ENCODE results near the gene TBCEL. TPM values are rescaled to one million over a fixed set of nuclear protein-coding genes. Genes with fewer than 3 reads are reported as not detected.

The TBCEL gene
- total RNA-seq, 1 experiment from 2014 or later, result 17.2 TPM

GRCh38 chr11:121086866-121087265 is 63.0 kb downstream of the TBCEL start:
- Mint-ChIP-seq H3K4me1 (ENCODE audit: insufficient read depth, unreplicated experiment) (peaks cover 5% of the 10 kb centered on the region), H3K4me3 (ENCODE audit: unreplicated experiment) (no peak overlapping the region), H3K27ac (ENCODE audit: low read depth, unreplicated experiment) (no peak overlapping the region), H3K9me3 (ENCODE audit: unreplicated experiment) (no peaks in the 10 kb centered on the region), H3K27me3 (ENCODE audit: insufficient read depth, unreplicated experiment) (no peaks in the 10 kb centered on the region), H3K36me3 (ENCODE audit: insufficient read depth, unreplicated experiment) (peaks cover 37% of the 10 kb centered on the region)
- no peak for DNase-seq (ENCODE audit: unreplicated experiment)
- CTCF ChIA-PET, result no interaction called here
- intact Hi-C loops (cut with micrococcal nuclease), result no loop called here
- POLR2A ChIA-PET, result interaction anchor here (0.7 kb wide), 1 partner anchor 13 kb away, joined by 3 read pairs; no protein-coding TSS in a partner anchor
- TF ChIP-seq, protein P1, sequence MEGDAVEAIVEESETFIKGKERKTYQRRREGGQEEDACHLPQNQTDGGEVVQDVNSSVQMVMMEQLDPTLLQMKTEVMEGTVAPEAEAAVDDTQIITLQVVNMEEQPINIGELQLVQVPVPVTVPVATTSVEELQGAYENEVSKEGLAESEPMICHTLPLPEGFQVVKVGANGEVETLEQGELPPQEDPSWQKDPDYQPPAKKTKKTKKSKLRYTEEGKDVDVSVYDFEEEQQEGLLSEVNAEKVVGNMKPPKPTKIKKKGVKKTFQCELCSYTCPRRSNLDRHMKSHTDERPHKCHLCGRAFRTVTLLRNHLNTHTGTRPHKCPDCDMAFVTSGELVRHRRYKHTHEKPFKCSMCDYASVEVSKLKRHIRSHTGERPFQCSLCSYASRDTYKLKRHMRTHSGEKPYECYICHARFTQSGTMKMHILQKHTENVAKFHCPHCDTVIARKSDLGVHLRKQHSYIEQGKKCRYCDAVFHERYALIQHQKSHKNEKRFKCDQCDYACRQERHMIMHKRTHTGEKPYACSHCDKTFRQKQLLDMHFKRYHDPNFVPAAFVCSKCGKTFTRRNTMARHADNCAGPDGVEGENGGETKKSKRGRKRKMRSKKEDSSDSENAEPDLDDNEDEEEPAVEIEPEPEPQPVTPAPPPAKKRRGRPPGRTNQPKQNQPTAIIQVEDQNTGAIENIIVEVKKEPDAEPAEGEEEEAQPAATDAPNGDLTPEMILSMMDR (IDR thresholded peaks at IDR 0.05; ENCODE audit: unreplicated experiment), result no peak
- no TSS peak for BruUV-seq (replicated peaks)

DNA sequence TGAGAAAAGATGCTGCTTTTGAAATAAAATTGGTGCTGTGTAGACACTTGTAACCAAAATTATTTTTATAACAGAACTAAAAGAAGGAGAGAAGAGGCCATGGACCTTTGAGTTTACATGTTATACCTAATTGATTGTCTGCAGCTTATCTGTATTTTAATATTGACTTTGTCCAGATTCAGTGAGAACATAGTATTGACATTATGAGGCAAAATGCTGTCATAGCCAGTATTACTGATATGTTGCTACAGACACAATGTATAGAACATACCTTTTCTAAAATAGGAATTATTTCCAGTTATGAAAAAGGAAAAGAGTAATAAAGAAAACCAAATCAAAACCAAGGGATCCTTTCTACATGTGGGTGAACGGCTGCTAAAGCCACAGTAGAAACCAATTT is 65.7 kb downstream of the TBCEL start:
- H3K27me3 Mint-ChIP-seq (ENCODE audit: insufficient read depth, unreplicated experiment), result no peaks in the 10 kb centered on the region
- peaks cover 7% of the 10 kb centered on the region for H3K4me1 Mint-ChIP-seq (ENCODE audit: insufficient read depth, unreplicated experiment)
- TF ChIP-seq, protein P1 (IDR thresholded peaks at IDR 0.05; ENCODE audit: unreplicated experiment), result no peak
- H3K4me3 Mint-ChIP-seq (ENCODE audit: unreplicated experiment), result no peak overlapping the region
- ChIA-PET POLR2A (interaction anchor here (0.6 kb wide), 1 partner anchor 17 kb away, joined by 3 read pairs; no protein-coding TSS in a partner anchor), CTCF (no interaction called here)
- no peak for DNase-seq (ENCODE audit: unreplicated experiment)
- H3K9me3 Mint-ChIP-seq (ENCODE audit: unreplicated experiment), result no peaks in the 10 kb centered on the region
- intact Hi-C loops (cut with micrococcal nuclease), result no loop called here
- H3K36me3 Mint-ChIP-seq (ENCODE audit: insufficient read depth, unreplicated experiment), result peaks cover 37% of the 10 kb centered on the region
- no TSS peak for BruUV-seq (replicated peaks)
- no peak overlapping the region for H3K27ac Mint-ChIP-seq (ENCODE audit: low read depth, unreplicated experiment)

DNA sequence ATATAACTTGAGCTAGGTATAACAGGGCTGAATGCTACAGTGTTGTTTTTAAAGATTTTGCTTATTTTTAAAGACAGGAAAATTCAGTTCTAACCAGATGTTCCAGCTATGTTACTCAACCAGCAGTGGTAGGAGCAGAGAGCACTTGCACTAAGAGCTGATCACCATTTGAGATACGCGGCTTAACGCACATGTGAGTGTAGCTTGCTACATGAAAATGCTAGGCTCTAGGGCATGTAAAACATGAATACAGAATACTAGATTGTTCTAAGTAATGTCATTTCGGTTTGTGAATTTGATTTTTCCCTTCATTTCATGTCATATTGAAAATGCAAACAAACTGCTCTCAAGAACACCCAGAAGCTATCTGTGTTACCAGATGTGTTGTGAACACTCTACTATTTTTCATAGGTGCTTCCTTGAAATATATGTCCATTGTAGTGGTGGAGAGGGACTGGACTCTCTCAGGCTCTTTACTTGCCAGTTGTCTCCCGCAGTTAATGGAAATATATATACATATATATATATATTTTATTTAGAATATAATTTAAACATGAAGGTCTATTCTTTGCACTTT is 66.3 kb downstream of the TBCEL start:
- BruUV-seq (replicated peaks), result no TSS peak
- Mint-ChIP-seq H3K27ac (ENCODE audit: low read depth, unreplicated experiment) (no peak overlapping the region), H3K36me3 (ENCODE audit: insufficient read depth, unreplicated experiment) (peaks cover 34% of the 10 kb centered on the region), H3K9me3 (ENCODE audit: unreplicated experiment) (no peaks in the 10 kb centered on the region), H3K4me3 (ENCODE audit: unreplicated experiment) (no peak overlapping the region), H3K27me3 (ENCODE audit: insufficient read depth, unreplicated experiment) (no peaks in the 10 kb centered on the region), H3K4me1 (ENCODE audit: insufficient read depth, unreplicated experiment) (peaks cover 7% of the 10 kb centered on the region)
- intact Hi-C loops (cut with micrococcal nuclease), result no loop called here
- TF ChIP-seq, protein P1 (IDR thresholded peaks at IDR 0.05; ENCODE audit: unreplicated experiment), result no peak
- ChIA-PET CTCF (interaction anchor here (0.6 to 0.7 kb wide), 2 partner anchors 278 to 357 kb away, joined by 3 read pairs; no protein-coding TSS in a partner anchor), POLR2A (no interaction called here)
- no peak for DNase-seq (ENCODE audit: unreplicated experiment)

GRCh38 chr11:121091492-121092152 is 67.7 kb downstream of the TBCEL start:
- intact Hi-C loops (cut with micrococcal nuclease), result no loop called here
- Mint-ChIP-seq H3K36me3 (ENCODE audit: insufficient read depth, unreplicated experiment) (peaks cover 20% of the 10 kb centered on the region), H3K9me3 (ENCODE audit: unreplicated experiment) (no peaks in the 10 kb centered on the region), H3K4me1 (ENCODE audit: insufficient read depth, unreplicated experiment) (peaks cover 7% of the 10 kb centered on the region), H3K27me3 (ENCODE audit: insufficient read depth, unreplicated experiment) (no peaks in the 10 kb centered on the region), H3K4me3 (ENCODE audit: unreplicated experiment) (no peak overlapping the region), H3K27ac (ENCODE audit: low read depth, unreplicated experiment) (no peak overlapping the region)
- ChIA-PET CTCF (no interaction called here), POLR2A (no interaction called here)
- BruUV-seq (replicated peaks), result no TSS peak
- DNase-seq (ENCODE audit: unreplicated experiment), result peak; percentile 13
- TF ChIP-seq, protein P1 (IDR thresholded peaks at IDR 0.05; ENCODE audit: unreplicated experiment), result no peak

Measured in MCF 10A (cell line).